Loucy (cell line): ENCODE measurements around the gene ARF5.

Source experiments
- H2AFZ ChIP-seq: fragments of 200-600 bp; sonication (generic); 2 replicates; pipeline ENCODE4 v1.6.0; 2016; ENCODE audit warnings: antibody characterized with exemption, mild to moderate bottlenecking, low read length, moderate library complexity
- H3F3A ChIP-seq: fragments of 200-600 bp; 2 replicates; pipeline ENCODE4 v1.6.0; 2016; ENCODE audit warnings: antibody characterized with exemption, low read depth, mild to moderate bottlenecking
- H3K27me3 ChIP-seq: fragments of 200-600 bp; sonication (generic); 2 replicates; pipeline ENCODE4 v1.6.1; 2014; ENCODE audit warnings: low read length, mild to moderate bottlenecking; ENCODE audit not compliant: insufficient read depth, poor library complexity, severe bottlenecking
- H3K36me3 ChIP-seq: fragments of 200-600 bp; sonication (generic); 2 replicates; pipeline ENCODE4 v1.6.1; 2016; ENCODE audit warnings: low read length; ENCODE audit not compliant: insufficient read depth
- H3K4me1 ChIP-seq: fragments of 200-600 bp; sonication (generic); 2 replicates; pipeline ENCODE4 v1.5.1; 2014; ENCODE audit warnings: low read length, mild to moderate bottlenecking; ENCODE audit not compliant: insufficient read depth, poor library complexity, severe bottlenecking
- H3K4me2 ChIP-seq: fragments of 200-600 bp; sonication (generic); 2 replicates; pipeline ENCODE4 v1.6.0; 2014; ENCODE audit warnings: antibody characterized with exemption, low read length, low read depth, mild to moderate bottlenecking; ENCODE audit not compliant: poor library complexity, severe bottlenecking
- H3K4me3 ChIP-seq: fragments of 200-600 bp; sonication (generic); 2 replicates; pipeline ENCODE4 v1.5.1; 2014; ENCODE audit warnings: low read length, mild to moderate bottlenecking, mixed read lengths; ENCODE audit not compliant: poor library complexity, severe bottlenecking
- H3K79me2 ChIP-seq: fragments of 200-600 bp; sonication (generic); 2 replicates; pipeline ENCODE4 v1.6.1; 2014; ENCODE audit warnings: low read length; ENCODE audit not compliant: insufficient read depth
- H3K9ac ChIP-seq: fragments of 200-600 bp; sonication (generic); 2 replicates; pipeline ENCODE4 v1.6.0; 2014; ENCODE audit warnings: mild to moderate bottlenecking, low read depth, low read length, moderate library complexity; ENCODE audit not compliant: poor library complexity, severe bottlenecking
- H3K9me2 ChIP-seq: fragments of 200-600 bp; sonication (generic); replicated peaks from 2 replicates; pipeline ENCODE4 v1.6.1; 2016; ENCODE audit warnings: low read depth, low read length, mixed read lengths
- H3K9me3 ChIP-seq: fragments of 200-600 bp; sonication (generic); 2 replicates; pipeline ENCODE4 v1.6.1; 2014; ENCODE audit warnings: mild to moderate bottlenecking, antibody characterized with exemption, low read length, low read depth; ENCODE audit not compliant: insufficient read depth
- H4K20me1 ChIP-seq: fragments of 200-600 bp; sonication (generic); 2 replicates; pipeline ENCODE4 v1.6.0; 2014; ENCODE audit warnings: antibody characterized with exemption, low read length, mild to moderate bottlenecking; ENCODE audit not compliant: insufficient read depth, poor library complexity, severe bottlenecking
- CTCF ChIP-seq: fragments of 200-600 bp; sonication (generic); conservative IDR thresholded peaks from 2 replicates; pipeline ENCODE4 v1.5.1; 2014; ENCODE audit warnings: mild to moderate bottlenecking, antibody characterized with exemption, low read length
- EZH2phosphoT487 ChIP-seq: fragments of 200-600 bp; IDR thresholded peaks from 2 replicates; pipeline ENCODE4 v1.6.1; 2018; ENCODE audit warnings: antibody characterized with exemption, mild to moderate bottlenecking, moderate library complexity, borderline replicate concordance

Gene ARF5

GRCh38 chr7:127571741-127572505, 16.3 kb upstream of the ARF5 start:
- Histone ChIP-seq H3K9me2 (no peaks in the 10 kb centered on the region), H3F3A (no peaks in the 10 kb centered on the region), H3K4me3 (no peak overlapping the region)

GRCh38 chr7:127578036-127578684, 10.1 kb upstream of the ARF5 start:
- Histone ChIP-seq H3F3A (no peaks in the 10 kb centered on the region), H2AFZ (no peak overlapping the region), H4K20me1 (peaks cover 3% of the 10 kb centered on the region), H3K79me2 (peaks cover 17% of the 10 kb centered on the region; the same call in 1 of the 2 replicates), H3K9me2 (no peaks in the 10 kb centered on the region), H3K9ac (no peak overlapping the region), H3K4me3 (no peak overlapping the region), H3K9me3 (no peaks in the 10 kb centered on the region), H3K27me3 (no peaks in the 10 kb centered on the region), H3K36me3 (no peaks in the 10 kb centered on the region; the same call in 1 of the 2 replicates), H3K4me1 (peaks cover 12% of the 10 kb centered on the region), H3K4me2 (no peak overlapping the region)
- TF ChIP-seq CTCF (peak; percentile 63), EZH2phosphoT487 (no peak)

More at GRCh38 chr7:127571741-127572505, 16.3 kb upstream of the ARF5 start:
- Histone ChIP-seq H3K4me2 (no peak overlapping the region), H3K79me2 (no peaks in the 10 kb centered on the region), H3K9me3 (no peaks in the 10 kb centered on the region), H3K9ac (no peak overlapping the region), H3K27me3 (no peaks in the 10 kb centered on the region), H3K4me1 (no peaks in the 10 kb centered on the region), H2AFZ (no peak overlapping the region), H3K36me3 (no peaks in the 10 kb centered on the region), H4K20me1 (no peaks in the 10 kb centered on the region)
- TF ChIP-seq CTCF (no peak), EZH2phosphoT487 (no peak)

GRCh38 chr7:127578711-127579275, 9.4 kb upstream of the ARF5 start:
- H3K4me3 ChIP-seq, result no peak overlapping the region
- H4K20me1 ChIP-seq, result peaks cover 6% of the 10 kb centered on the region
- H3K36me3 ChIP-seq, result no peaks in the 10 kb centered on the region; the same call in 1 of the 2 replicates
- no peak for TF ChIP-seq CTCF
- TF ChIP-seq EZH2phosphoT487, result no peak
- H3K27me3 ChIP-seq, result no peaks in the 10 kb centered on the region
- H3K79me2 ChIP-seq, result peaks cover 23% of the 10 kb centered on the region
- H3K9me3 ChIP-seq, result no peaks in the 10 kb centered on the region
- H3K4me1 ChIP-seq, result peaks cover 15% of the 10 kb centered on the region
- no peaks in the 10 kb centered on the region for H3F3A ChIP-seq
- H3K9me2 ChIP-seq, result no peaks in the 10 kb centered on the region
- no peak overlapping the region for H3K4me2 ChIP-seq
- H3K9ac ChIP-seq, result no peak overlapping the region
- H2AFZ ChIP-seq, result no peak overlapping the region
